HepG2 (cell line): Measurements from ENCODE around the gene ABCD4.

Source experiments
- EZH2 ChIP-seq: conservative IDR thresholded peaks from 2 replicates; pipeline ENCODE4 v1.6.1; 2012; ENCODE audit warnings: mild to moderate bottlenecking, low read depth, low read length, moderate library complexity
- MXD3 ChIP-seq: IDR thresholded peaks from 2 replicates; pipeline ENCODE4 v1.6.1; 2016; ENCODE audit warnings: mild to moderate bottlenecking, missing biosample characterization, missing genetic modification reagents
- POLR2A ChIP-seq, 2 experiments: IDR thresholded peaks; 2 replicates each; pipeline ENCODE4 v1.6.1; 2011; ENCODE audit warnings: low read depth in 2 of 2, low read length in 2 of 2, mild to moderate bottlenecking in 1 of 2, moderate library complexity in 1 of 2; ENCODE audit not compliant: insufficient read depth in 1 of 2
- TCF12 ChIP-seq, 2 experiments: fragments of 450-650 bp in 1 of 2; sonication (generic) in 1 of 2; formaldehyde crosslinking in 1 of 2; IDR thresholded peaks; 2 replicates each; pipeline versions ENCODE4 v1.6.1 to v1.8.0; 2017 to 2022; ENCODE audit warnings: antibody characterized with exemption in 1 of 2, mild to moderate bottlenecking in 1 of 2, missing genetic modification reagents in 1 of 2, moderate library complexity in 1 of 2
- ZC3H4 ChIP-seq: sonication (generic); formaldehyde crosslinking; IDR thresholded peaks from 2 replicates; pipeline ENCODE4 v1.4.0; 2020; ENCODE audit warnings: missing genetic modification reagents, borderline replicate concordance
- ZNF274 ChIP-seq: sonication (generic); formaldehyde crosslinking; IDR thresholded peaks from 2 replicates; pipeline ENCODE4 v1.5.1; 2020; ENCODE audit warnings: mild to moderate bottlenecking, missing genetic modification reagents
- ZNF530 ChIP-seq: sonication (generic); formaldehyde crosslinking; IDR thresholded peaks from 2 replicates; pipeline ENCODE4 v1.5.0; 2020; ENCODE audit warnings: low read depth, mild to moderate bottlenecking, missing genetic modification reagents
- TF ChIP-seq, protein P1 (sequence below): sonication (generic); formaldehyde crosslinking; IDR thresholded peaks from 2 replicates; pipeline ENCODE4 v1.9.0; 2021; ENCODE audit warnings: mild to moderate bottlenecking, missing genetic modification reagents

- TF ChIP-seq MXD3 (CRISPR knock-in tag) (no peak), EZH2 (no peak), ZNF530 (CRISPR knock-in tag) (no peak), ZNF274 (no peak), TCF12 (IDR thresholded peaks at IDR 0.05) (no peak), TCF12 (CRISPR knock-in tag; IDR thresholded peaks at IDR 0.05) (no peak), POLR2A (IDR thresholded peaks at IDR 0.05; ENCODE audit: insufficient read depth in 1 of 2, low read depth in 2 of 2, low read length in 2 of 2) (no peak), ZC3H4 (CRISPR knock-in tag) (no peak)
- TF ChIP-seq, protein P1, sequence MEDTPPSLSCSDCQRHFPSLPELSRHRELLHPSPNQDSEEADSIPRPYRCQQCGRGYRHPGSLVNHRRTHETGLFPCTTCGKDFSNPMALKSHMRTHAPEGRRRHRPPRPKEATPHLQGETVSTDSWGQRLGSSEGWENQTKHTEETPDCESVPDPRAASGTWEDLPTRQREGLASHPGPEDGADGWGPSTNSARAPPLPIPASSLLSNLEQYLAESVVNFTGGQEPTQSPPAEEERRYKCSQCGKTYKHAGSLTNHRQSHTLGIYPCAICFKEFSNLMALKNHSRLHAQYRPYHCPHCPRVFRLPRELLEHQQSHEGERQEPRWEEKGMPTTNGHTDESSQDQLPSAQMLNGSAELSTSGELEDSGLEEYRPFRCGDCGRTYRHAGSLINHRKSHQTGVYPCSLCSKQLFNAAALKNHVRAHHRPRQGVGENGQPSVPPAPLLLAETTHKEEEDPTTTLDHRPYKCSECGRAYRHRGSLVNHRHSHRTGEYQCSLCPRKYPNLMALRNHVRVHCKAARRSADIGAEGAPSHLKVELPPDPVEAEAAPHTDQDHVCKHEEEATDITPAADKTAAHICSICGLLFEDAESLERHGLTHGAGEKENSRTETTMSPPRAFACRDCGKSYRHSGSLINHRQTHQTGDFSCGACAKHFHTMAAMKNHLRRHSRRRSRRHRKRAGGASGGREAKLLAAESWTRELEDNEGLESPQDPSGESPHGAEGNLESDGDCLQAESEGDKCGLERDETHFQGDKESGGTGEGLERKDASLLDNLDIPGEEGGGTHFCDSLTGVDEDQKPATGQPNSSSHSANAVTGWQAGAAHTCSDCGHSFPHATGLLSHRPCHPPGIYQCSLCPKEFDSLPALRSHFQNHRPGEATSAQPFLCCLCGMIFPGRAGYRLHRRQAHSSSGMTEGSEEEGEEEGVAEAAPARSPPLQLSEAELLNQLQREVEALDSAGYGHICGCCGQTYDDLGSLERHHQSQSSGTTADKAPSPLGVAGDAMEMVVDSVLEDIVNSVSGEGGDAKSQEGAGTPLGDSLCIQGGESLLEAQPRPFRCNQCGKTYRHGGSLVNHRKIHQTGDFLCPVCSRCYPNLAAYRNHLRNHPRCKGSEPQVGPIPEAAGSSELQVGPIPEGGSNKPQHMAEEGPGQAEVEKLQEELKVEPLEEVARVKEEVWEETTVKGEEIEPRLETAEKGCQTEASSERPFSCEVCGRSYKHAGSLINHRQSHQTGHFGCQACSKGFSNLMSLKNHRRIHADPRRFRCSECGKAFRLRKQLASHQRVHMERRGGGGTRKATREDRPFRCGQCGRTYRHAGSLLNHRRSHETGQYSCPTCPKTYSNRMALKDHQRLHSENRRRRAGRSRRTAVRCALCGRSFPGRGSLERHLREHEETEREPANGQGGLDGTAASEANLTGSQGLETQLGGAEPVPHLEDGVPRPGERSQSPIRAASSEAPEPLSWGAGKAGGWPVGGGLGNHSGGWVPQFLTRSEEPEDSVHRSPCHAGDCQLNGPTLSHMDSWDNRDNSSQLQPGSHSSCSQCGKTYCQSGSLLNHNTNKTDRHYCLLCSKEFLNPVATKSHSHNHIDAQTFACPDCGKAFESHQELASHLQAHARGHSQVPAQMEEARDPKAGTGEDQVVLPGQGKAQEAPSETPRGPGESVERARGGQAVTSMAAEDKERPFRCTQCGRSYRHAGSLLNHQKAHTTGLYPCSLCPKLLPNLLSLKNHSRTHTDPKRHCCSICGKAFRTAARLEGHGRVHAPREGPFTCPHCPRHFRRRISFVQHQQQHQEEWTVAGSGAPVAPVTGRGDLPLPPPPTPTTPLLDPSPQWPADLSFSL (CRISPR knock-in tag) = no peak
Measured at GRCh38 chr14:74347097-74347794, 44.5 kb upstream of the ABCD4 start.
